ENCODE results near the gene ANKRD9.
A peak's percentile ranks its signal among the peaks of the same experiment; 100 is the strongest.

Gene ANKRD9

DNA sequence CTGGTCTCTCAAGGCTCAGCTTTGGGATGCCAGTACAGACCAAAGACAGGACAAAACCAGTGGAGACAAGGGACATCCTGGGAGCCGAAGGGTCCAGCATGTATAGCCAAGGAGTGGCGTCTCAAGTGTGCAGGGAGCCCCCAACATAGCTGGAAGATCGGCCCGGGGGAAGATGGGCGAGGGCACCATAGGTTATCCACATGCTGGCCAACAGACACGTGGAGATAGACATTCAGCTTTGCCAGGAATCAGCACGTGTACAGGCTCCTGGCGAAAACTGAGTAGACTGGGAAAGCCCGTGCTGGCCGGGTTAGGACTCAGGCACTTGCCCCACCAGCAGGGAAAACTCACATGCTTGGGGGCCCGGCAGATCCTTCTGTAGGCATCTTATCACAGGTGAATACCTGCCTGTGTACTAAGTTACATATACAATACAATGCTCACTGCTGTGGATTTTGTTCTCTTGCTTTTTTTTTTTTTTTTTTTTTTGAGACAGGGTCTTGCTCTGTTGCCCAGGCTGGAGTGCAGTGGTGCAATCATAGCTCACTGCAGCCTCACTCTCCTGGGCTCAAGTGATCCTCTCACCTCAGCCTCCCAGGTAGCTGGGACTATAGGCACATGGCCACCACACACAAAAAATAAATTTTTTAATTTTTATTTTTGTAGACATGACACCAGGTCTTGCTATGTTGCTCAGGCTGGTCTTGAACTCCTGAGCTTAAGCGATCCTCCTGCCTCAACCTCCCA is 5.6 kb upstream of the ANKRD9 start:
- H3K9ac ChIP-seq (ENCODE audit: low read length), result no peak overlapping the region

DNA sequence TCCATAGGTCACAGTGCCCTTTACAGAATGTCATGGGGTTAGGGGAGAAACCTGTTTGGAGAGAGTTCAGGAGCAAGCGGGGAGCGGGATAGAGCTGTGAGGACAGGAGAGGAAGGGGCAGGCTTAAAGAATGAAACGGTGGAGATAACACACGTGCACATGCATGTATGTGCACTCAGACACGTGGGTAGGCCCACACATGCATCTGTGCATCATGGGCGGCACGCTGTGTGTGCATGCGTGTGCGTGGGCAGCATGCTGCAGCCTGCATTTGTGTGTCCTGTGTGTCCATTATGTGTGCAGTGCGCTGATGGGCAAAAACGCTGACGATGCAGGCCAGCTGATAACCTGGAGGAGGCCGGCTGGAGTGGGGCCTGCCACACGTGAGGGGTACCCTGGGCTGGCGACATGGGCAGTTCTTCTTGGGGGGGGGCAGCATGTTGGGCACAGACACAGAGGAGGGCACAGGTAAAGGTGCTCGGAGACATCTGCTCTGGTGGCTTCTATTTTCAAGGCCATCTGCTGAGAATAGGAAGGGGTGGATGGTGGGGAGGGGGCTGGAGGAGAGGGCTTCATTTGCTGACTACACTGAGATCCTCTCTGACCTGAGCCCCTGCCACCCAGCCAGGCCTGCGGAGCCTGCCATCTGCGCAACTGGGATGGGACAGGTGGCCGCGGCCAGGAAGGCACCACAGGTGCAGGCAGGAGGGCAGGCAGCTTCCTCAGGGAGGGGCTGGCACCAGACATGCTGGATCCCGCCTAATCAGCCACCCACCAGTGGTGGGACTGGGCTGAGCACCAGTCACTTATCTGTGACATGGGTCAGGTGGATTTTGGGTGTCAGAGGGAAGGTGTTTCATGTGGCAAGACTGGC is 4.6 kb upstream of the ANKRD9 start:
- Histone ChIP-seq H3K9ac (ENCODE audit: low read length) (no peak overlapping the region), H3K4me1 (ENCODE audit: control insufficient read depth, insufficient read depth, low read length) (peaks cover 27% of the 10 kb centered on the region), H3K36me3 (ENCODE audit: control insufficient read depth, insufficient read depth, low read length) (no peaks in the 10 kb centered on the region)

More for the DNA sequence above, 5.6 kb upstream of the ANKRD9 start:
- Histone ChIP-seq H3K36me3 (ENCODE audit: control insufficient read depth, insufficient read depth, low read length) (no peaks in the 10 kb centered on the region), H3K27me3 (ENCODE audit: control insufficient read depth, insufficient read depth, low read length) (no peaks in the 10 kb centered on the region), H3K4me1 (ENCODE audit: control insufficient read depth, insufficient read depth, low read length) (peaks cover 25% of the 10 kb centered on the region), H3K9me3 (ENCODE audit: control insufficient read depth, low read length) (no peaks in the 10 kb centered on the region), H3K4me3 (ENCODE audit: low read length) (no peak overlapping the region)

GRCh38 chr14:102512793-102513300 is 3.3 kb upstream of the ANKRD9 start:
- Histone ChIP-seq H3K9ac (ENCODE audit: low read length) (no peak overlapping the region), H3K36me3 (ENCODE audit: control insufficient read depth, insufficient read depth, low read length) (no peaks in the 10 kb centered on the region), H3K9me3 (ENCODE audit: control insufficient read depth, low read length) (no peaks in the 10 kb centered on the region), H3K4me3 (ENCODE audit: low read length) (no peak overlapping the region), H3K27me3 (ENCODE audit: control insufficient read depth, insufficient read depth, low read length) (no peaks in the 10 kb centered on the region), H3K4me1 (ENCODE audit: control insufficient read depth, insufficient read depth, low read length) (peaks cover 38% of the 10 kb centered on the region)

More for the DNA sequence above, 4.6 kb upstream of the ANKRD9 start:
- Histone ChIP-seq H3K4me3 (ENCODE audit: low read length) (no peak overlapping the region), H3K27me3 (ENCODE audit: control insufficient read depth, insufficient read depth, low read length) (no peaks in the 10 kb centered on the region), H3K9me3 (ENCODE audit: control insufficient read depth, low read length) (no peaks in the 10 kb centered on the region)

DNA sequence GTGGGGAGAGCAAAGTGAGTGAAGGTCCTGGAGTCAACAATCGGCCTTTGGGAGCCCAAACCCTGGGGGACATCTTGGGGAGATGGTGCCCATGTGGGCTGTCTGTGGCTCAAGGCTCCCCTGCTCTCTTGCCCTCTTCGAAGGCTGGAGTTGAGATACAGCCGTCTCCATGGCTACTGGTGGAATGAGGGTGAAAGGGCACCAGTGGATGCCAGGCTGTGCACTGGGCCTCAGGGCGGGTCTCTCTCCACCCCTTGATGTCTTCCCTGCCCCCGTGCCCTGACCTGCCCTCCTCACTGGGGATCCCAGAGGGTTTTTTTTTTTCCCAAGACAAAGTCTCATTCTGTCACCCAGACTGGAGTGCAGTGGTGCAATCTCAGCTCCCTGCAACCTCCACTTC is 2.0 kb upstream of the ANKRD9 start:
- no peak overlapping the region for H3K4me3 ChIP-seq (ENCODE audit: low read length)
- no peaks in the 10 kb centered on the region for H3K27me3 ChIP-seq (ENCODE audit: control insufficient read depth, insufficient read depth, low read length)
- H3K9me3 ChIP-seq (ENCODE audit: control insufficient read depth, low read length), result no peaks in the 10 kb centered on the region
- H3K36me3 ChIP-seq (ENCODE audit: control insufficient read depth, insufficient read depth, low read length), result no peaks in the 10 kb centered on the region
- no peak overlapping the region for H3K9ac ChIP-seq (ENCODE audit: low read length)
- H3K4me1 ChIP-seq (ENCODE audit: control insufficient read depth, insufficient read depth, low read length), result peaks cover 36% of the 10 kb centered on the region

DNA sequence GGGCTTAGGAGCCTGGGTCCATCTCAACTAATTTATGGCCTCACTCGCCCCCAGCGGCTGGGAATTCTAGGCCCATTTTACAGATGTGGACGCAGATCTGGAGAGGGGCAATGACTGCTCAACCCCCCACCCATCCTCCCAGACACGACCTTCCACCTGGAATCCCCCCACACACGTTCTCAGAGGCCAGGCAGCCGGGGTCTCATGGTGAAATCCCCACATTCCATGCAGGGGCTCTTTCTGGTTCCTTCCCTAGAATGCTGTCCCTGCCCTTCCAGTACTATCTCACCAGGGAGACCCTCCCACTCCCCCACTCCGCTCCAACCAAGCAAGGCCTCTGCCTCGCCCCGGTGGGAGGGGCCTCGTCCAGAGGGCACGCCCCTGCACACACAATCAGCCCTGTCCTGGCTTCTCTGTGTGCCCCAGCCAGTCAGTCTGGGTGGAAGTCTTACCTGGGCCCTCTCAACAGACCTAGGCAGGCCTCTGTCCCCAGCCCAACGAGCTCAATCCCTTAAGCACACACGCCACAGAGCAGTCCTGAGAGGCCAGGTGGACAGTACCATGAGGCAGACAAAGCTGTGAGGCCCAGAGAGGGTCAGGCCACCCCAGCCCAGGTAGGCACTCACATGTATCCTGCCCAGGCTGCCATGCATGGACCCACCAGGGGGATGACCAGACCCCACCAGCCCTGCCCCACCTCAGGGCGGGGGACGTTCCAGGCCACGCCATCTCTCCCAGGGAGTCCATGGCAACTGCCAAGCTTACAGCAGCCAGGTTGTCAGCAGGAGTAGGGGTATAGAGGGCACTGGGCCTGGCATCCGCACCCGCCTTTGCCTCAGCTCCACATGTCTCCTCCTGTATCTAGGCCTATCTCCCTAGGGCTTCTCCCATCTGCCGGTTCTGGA is 1.3 kb upstream of the ANKRD9 start:
- peak overlapping the region; percentile 12 for H3K9ac ChIP-seq (ENCODE audit: low read length)
- peak overlapping the region; percentile 74 for H3K4me3 ChIP-seq (ENCODE audit: low read length)
- H3K36me3 ChIP-seq (ENCODE audit: control insufficient read depth, insufficient read depth, low read length), result no peaks in the 10 kb centered on the region
- H3K4me1 ChIP-seq (ENCODE audit: control insufficient read depth, insufficient read depth, low read length), result peaks cover 33% of the 10 kb centered on the region
- H3K9me3 ChIP-seq (ENCODE audit: control insufficient read depth, low read length), result no peaks in the 10 kb centered on the region
- no peaks in the 10 kb centered on the region for H3K27me3 ChIP-seq (ENCODE audit: control insufficient read depth, insufficient read depth, low read length)

DNA sequence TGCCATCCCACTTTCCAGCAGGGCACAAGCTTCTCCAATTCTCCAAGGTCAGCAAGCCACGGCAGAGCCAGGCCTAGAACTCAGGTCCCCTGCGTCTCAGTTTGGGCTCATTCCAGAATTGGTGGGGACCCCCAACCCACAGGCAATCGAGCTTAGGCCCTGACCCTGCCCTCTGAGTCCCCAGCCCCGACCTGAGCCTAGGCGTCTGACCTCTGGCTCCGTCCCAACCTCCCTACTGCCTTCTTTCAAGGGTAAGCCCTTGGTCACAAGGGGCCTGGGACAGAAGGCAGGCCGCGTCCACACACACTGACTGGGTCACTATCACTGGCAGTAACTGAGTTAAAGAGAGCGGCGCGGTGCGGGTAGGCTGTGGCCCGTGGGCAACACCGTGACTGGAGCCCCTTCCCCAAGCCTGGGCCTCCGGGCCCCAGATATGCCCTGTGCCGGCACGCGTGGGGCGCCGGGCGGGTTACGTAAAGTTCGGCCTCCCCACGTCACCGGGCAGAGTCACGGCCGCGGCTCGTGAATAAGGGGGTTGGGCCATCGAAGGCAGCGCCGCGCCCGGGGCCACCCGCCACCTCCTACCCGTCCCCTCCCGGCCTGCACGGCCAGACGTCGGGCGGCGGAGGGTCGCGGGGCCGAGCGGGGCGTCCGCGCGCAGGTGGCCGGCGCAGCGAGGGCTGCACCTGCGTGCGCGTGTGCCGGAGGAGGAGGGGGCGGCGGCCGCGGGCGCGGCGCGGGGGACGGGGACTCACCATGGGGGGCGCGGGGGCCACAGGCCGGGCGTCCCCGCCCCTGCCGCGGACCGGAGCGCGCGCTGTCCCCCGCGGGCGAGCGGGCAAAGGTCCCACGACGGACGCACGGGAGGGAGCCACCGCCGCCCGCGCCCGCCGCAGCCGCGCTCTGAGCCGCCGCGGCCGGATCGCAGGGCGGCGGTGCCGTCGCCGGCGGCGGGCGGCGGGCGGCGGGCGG is 516 bp downstream of the ANKRD9 start:
- Histone ChIP-seq H3K4me1 (ENCODE audit: control insufficient read depth, insufficient read depth, low read length) (peaks cover 33% of the 10 kb centered on the region), H3K4me3 (ENCODE audit: low read length) (peak overlapping the region; percentile 58), H3K27me3 (ENCODE audit: control insufficient read depth, insufficient read depth, low read length) (no peaks in the 10 kb centered on the region), H3K9ac (ENCODE audit: low read length) (peak overlapping the region; percentile 80), H3K36me3 (ENCODE audit: control insufficient read depth, insufficient read depth, low read length) (peaks cover 3% of the 10 kb centered on the region), H3K9me3 (ENCODE audit: control insufficient read depth, low read length) (no peaks in the 10 kb centered on the region)

DNA sequence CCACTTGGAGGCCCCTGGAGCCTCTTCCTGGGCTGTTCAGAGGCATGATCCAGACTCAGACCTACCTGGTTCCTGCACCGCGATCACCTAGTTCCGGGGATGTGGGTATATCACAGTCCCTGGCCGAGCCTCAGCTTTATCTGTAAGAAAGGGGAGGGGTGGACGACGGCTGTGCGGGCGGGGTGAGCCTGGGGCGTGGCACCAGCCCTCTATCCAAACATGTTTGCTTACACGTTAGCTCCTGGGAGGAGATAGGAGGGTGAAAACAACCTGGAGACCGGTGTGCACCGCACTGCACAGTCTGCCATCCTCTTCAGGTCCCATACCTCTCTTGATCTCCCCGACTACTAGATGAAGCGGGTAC is 1.2 kb downstream of the ANKRD9 start:
- H3K4me1 ChIP-seq (ENCODE audit: control insufficient read depth, insufficient read depth, low read length), result peaks cover 33% of the 10 kb centered on the region
- H3K27me3 ChIP-seq (ENCODE audit: control insufficient read depth, insufficient read depth, low read length), result no peaks in the 10 kb centered on the region
- peaks cover 3% of the 10 kb centered on the region for H3K36me3 ChIP-seq (ENCODE audit: control insufficient read depth, insufficient read depth, low read length)
- H3K4me3 ChIP-seq (ENCODE audit: low read length), result peak overlapping the region; percentile 58
- H3K9me3 ChIP-seq (ENCODE audit: control insufficient read depth, low read length), result no peaks in the 10 kb centered on the region
- H3K9ac ChIP-seq (ENCODE audit: low read length), result peak overlapping the region; percentile 80

DNA sequence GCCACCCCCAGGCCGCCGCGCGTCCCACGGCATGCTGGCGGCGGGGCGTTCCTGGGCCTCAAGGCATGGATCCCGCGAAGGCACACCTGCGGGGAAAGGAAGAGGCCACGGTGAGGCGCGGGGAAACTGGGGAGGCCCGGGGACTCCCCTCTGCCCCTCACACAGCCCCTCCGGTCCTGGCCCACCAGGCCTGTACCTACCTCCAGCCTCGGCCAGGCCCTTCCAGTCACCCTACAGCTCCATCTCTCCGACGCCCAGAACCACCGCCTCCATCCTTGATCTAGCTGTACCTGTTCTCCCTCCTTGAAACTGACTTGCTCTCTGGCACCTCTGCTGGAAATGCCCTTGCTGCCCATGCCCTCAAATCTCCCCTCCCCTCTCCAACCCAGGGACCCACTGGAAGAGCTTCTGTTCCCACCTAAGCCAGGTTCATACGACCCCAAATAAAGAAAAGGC is 1.7 kb downstream of the ANKRD9 start:
- Histone ChIP-seq H3K4me1 (ENCODE audit: control insufficient read depth, insufficient read depth, low read length) (peaks cover 33% of the 10 kb centered on the region), H3K36me3 (ENCODE audit: control insufficient read depth, insufficient read depth, low read length) (peaks cover 3% of the 10 kb centered on the region), H3K27me3 (ENCODE audit: control insufficient read depth, insufficient read depth, low read length) (no peaks in the 10 kb centered on the region), H3K4me3 (ENCODE audit: low read length) (peak overlapping the region; percentile 58), H3K9ac (ENCODE audit: low read length) (peak overlapping the region; percentile 80), H3K9me3 (ENCODE audit: control insufficient read depth, low read length) (no peaks in the 10 kb centered on the region)

DNA sequence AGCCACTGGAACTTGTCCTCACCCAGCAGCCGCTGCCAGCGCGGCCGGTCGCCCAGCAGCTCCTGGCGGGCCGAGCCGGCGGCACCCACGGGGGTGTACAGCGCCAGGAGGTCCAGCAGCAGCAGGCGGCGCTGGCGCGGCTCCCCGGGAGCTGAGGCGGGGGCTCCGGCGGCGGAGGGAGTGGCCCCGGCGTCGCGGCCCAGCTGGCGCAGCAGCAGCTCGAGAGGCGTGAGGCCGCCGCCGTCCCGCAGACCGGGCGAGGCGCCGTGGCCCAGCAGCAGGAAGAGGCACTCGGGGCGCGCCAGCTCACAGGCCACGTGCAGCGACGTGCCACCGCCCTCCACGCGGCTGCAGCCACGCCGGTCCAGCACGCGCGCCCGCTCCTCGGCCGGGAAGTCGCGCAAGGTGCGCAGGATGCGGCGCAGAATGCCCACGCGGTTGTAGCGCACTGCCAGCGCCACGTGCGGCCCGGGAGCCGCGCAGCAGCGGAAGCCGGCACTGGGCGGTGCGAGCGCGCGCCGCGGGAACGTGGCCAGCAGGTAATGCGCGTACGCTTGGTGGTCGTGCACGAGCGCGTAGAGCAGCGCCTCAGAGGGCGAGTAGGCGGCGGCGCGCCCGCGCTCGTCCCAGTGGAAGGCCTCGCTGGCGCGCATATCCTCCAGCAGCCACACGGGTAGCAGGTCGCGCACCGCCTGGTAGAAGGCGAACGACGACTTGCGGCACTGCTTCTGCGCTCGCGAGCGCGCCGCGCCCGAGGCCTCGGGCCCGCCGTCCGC is 2.3 kb downstream of the ANKRD9 start:
- Histone ChIP-seq H3K9me3 (ENCODE audit: control insufficient read depth, low read length) (no peaks in the 10 kb centered on the region), H3K4me3 (ENCODE audit: low read length) (no peak overlapping the region), H3K36me3 (ENCODE audit: control insufficient read depth, insufficient read depth, low read length) (peaks cover 3% of the 10 kb centered on the region), H3K27me3 (ENCODE audit: control insufficient read depth, insufficient read depth, low read length) (no peaks in the 10 kb centered on the region), H3K9ac (ENCODE audit: low read length) (no peak overlapping the region), H3K4me1 (ENCODE audit: control insufficient read depth, insufficient read depth, low read length) (peaks cover 33% of the 10 kb centered on the region)

GRCh38 chr14:102506626-102506925 is 3.0 kb downstream of the ANKRD9 start:
- no peaks in the 10 kb centered on the region for H3K9me3 ChIP-seq (ENCODE audit: control insufficient read depth, low read length)
- H3K9ac ChIP-seq (ENCODE audit: low read length), result no peak overlapping the region

More at GRCh38 chr14:102506626-102506925, 3.0 kb downstream of the ANKRD9 start:
- Histone ChIP-seq H3K4me1 (ENCODE audit: control insufficient read depth, insufficient read depth, low read length) (peaks cover 27% of the 10 kb centered on the region), H3K4me3 (ENCODE audit: low read length) (no peak overlapping the region), H3K36me3 (ENCODE audit: control insufficient read depth, insufficient read depth, low read length) (peaks cover 3% of the 10 kb centered on the region), H3K27me3 (ENCODE audit: control insufficient read depth, insufficient read depth, low read length) (no peaks in the 10 kb centered on the region)

All from mucosa of stomach (tissue), 1 donor.